ENCODE data around the gene MNX1.

The MNX1 gene

GRCh38 chr7:157023589-157023905 lies 13.1 kb upstream of the MNX1 start:
- Mint-ChIP-seq H3K27me3 (peaks cover 80 to 87% of the 10 kb centered on the region in 2 donors), H3K4me3 (no peak overlapping the region), H3K36me3 (ENCODE audit: insufficient read depth) (peaks cover 3% of the 10 kb centered on the region), H3K9me3 (no peaks in the 10 kb centered on the region), H3K27ac (no peak overlapping the region), H3K4me1 (ENCODE audit: low read depth in 2 of 2) (peaks cover 6% of the 10 kb centered on the region in 2 donors)
- ATAC-seq (replicated peaks): no peak
- no peak for DNase-seq

DNA sequence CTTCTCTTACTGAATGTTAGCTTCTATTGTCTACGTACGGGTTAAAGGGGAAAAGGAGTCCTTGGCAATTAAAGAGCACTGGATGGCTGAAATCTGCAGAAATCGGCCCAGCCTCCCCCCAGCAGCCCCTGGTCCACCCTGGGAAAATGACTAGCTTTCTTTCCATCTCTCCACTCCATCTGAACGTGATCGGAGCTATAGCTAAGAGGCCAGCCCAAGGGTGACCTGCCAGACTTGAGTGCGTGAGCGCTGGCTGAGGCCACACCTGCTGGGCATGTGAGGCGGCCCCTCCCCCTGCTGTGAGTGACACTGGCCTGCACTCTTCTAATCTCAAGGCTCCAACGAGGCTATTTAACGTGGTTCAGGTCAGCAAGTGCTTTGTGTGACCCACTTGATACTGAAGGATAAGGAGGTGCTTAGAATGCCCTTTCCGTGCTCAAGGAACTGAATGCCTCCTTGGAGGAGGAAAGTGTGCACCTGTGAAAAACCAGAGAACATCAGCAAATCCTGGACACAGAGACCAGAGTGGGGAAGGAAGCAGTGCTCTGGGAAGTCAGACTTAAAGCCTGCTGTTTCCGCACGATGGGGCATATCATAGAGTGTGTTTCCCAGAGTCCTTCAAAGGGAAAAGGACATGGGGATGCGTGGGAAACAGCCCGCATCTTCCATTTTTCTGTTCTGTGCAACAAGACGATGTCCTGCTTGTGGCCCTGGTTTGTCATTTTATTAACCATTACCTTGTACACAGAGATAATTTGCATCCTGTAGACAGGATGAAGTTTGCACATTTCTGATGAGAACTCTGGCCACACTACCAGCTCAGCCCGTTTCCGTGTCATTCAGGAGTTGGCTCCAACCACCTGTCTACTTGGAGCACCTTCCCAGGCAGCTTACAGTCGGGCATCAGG lies 12.5 kb upstream of the MNX1 start:
- no peak for DNase-seq
- Mint-ChIP-seq H3K27me3 (peaks cover 75 to 84% of the 10 kb centered on the region in 2 donors), H3K36me3 (ENCODE audit: insufficient read depth) (peaks cover 3% of the 10 kb centered on the region), H3K4me1 (ENCODE audit: low read depth in 2 of 2) (peaks cover 6 to 7% of the 10 kb centered on the region in 2 donors), H3K27ac (no peak overlapping the region), H3K4me3 (peak overlapping the region; percentile 16 to 56), H3K9me3 (no peaks in the 10 kb centered on the region)
- no peak for ATAC-seq (replicated peaks)

DNA sequence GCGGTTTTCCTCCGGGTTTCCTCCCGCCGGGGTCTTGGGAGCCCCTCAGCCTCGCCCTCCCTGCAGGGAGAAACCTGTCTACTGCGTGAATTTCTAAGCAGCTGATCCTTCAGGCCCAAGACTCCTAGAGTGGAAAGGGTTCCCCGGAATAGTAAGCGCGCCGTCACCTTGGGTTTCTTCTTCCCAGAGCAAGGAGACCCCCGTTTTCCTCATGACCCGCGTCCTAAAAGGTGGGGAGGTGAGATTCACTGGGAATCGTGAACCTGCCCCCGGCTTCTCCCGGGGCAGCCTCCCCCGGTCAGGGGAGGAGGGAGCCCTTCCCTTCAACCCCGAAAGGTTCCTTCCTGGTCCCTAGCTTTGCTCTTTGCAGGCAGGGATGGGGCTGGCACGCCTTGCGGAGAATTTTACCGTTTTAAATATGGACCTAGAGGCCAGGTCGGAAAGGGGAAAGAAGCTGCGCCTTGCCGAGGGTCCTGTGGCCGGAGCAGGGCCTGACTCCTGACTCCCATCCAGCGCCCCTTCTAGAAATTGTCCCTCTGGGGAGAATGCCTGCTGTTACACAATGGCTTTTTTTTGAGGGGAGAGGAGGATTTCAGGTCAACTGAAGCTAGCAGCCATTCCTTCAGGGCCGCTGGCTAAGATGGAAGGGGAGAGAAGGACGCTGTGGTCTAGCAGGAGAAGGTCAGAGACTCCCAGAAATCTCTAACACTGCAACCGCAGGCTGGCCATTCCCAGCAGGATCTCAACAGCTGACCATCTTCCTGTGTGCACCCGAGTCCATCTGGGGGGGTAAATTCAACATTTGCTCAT lies 11.6 kb upstream of the MNX1 start:
- peaks cover 3% of the 10 kb centered on the region for H3K36me3 Mint-ChIP-seq (ENCODE audit: insufficient read depth)
- no peaks in the 10 kb centered on the region for H3K9me3 Mint-ChIP-seq
- peak overlapping the region in 1 of 2 donors; percentile 56 for H3K4me3 Mint-ChIP-seq
- peaks cover 74 to 84% of the 10 kb centered on the region in 2 donors for H3K27me3 Mint-ChIP-seq
- H3K27ac Mint-ChIP-seq: no peak overlapping the region
- peaks cover 7 to 8% of the 10 kb centered on the region in 2 donors for H3K4me1 Mint-ChIP-seq (ENCODE audit: low read depth in 2 of 2)
- no peak for ATAC-seq (replicated peaks)
- DNase-seq: no peak

GRCh38 chr7:157021071-157021870 lies 10.8 kb upstream of the MNX1 start:
- H3K27ac Mint-ChIP-seq: no peak overlapping the region
- no peak overlapping the region for H3K4me3 Mint-ChIP-seq

DNA sequence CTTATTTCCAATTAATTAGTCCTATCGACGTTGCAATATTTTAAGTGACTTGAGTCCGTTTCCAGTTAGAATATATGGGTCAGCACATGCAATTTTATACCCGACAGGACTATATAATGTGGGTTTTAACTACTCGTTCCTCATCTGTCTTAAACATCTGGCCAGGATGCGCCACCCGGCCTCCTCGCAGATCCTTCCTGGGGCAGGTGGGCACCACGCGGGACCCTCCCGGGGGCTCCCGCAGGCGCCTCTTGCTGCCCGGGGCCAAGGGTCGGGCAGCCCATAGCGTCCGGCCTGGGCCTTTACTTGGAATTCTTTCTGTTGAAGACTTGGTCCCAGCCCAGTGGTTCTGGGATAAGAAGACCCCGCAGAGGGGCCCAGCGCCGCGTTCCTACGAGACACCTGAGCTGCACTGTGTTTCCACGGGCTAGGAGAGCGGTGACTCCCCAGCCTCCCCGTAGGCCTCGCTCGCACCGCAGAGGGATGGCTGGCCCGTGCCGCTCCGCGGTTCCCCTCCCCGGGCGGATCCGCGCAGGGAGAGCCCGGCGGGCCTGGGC lies 10.1 kb upstream of the MNX1 start:
- Mint-ChIP-seq H3K4me3 (no peak overlapping the region), H3K36me3 (ENCODE audit: insufficient read depth) (peaks cover 3% of the 10 kb centered on the region), H3K27me3 (peaks cover 71 to 84% of the 10 kb centered on the region in 2 donors), H3K4me1 (ENCODE audit: low read depth in 2 of 2) (peaks cover 7 to 16% of the 10 kb centered on the region in 2 donors), H3K27ac (no peak overlapping the region), H3K9me3 (no peaks in the 10 kb centered on the region)
- ATAC-seq (replicated peaks) (no peak), DNase-seq (no peak)

More at GRCh38 chr7:157021071-157021870, 10.8 kb upstream of the MNX1 start:
- peaks cover 74 to 84% of the 10 kb centered on the region in 2 donors for H3K27me3 Mint-ChIP-seq
- DNase-seq (no peak), ATAC-seq (replicated peaks) (no peak)
- peaks cover 7 to 14% of the 10 kb centered on the region in 2 donors for H3K4me1 Mint-ChIP-seq (ENCODE audit: low read depth in 2 of 2)
- no peaks in the 10 kb centered on the region for H3K9me3 Mint-ChIP-seq
- peaks cover 3% of the 10 kb centered on the region for H3K36me3 Mint-ChIP-seq (ENCODE audit: insufficient read depth)

GRCh38 chr7:157019718-157020451 lies 9.4 kb upstream of the MNX1 start:
- no peak for DNase-seq
- Mint-ChIP-seq H3K27ac (no peak overlapping the region), H3K4me3 (no peak overlapping the region), H3K27me3 (peaks cover 71 to 84% of the 10 kb centered on the region in 2 donors), H3K9me3 (no peaks in the 10 kb centered on the region), H3K4me1 (ENCODE audit: low read depth in 2 of 2) (peaks cover 7 to 16% of the 10 kb centered on the region in 2 donors), H3K36me3 (ENCODE audit: insufficient read depth) (peaks cover 3% of the 10 kb centered on the region)
- ATAC-seq (replicated peaks): no peak

DNA sequence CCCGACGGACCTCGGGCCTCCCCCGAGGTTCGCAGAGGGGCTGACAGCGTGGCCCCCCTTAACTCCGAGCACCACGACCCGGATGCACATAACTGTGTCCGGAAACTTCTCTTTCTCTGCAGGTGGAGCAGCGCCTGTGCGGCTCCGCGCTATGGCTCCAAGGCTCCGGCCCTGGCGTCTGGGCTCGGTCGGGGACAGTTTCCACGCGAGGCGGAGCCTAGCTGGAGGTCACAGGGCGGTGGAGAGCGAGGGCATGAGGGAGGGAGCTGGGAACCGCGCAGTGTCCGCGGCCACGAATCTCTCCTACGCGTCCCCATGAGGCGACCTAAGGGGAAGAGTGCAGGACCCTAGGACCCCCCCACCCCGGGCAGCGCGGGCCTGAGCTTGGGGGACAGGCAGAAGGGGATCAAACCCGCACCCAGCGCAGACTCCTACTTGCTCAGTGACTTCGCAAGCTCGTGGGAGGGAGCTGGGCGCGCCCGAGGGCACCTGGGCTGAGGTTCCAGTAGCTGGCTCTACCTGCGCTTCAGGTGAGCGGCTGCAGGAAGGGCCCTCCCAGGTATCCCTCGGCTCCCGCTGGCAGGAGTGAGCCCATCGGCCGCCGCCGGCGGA lies 8.6 kb upstream of the MNX1 start:
- Mint-ChIP-seq H3K27ac (no peak overlapping the region), H3K4me3 (peak overlapping the region; percentile 38 to 53)

GRCh38 chr7:157018328-157018996 lies 8.0 kb upstream of the MNX1 start:
- ATAC-seq (replicated peaks): no peak
- Mint-ChIP-seq H3K4me1 (ENCODE audit: low read depth in 2 of 2) (peaks cover 7 to 16% of the 10 kb centered on the region in 2 donors), H3K27me3 (peaks cover 71 to 84% of the 10 kb centered on the region in 2 donors), H3K4me3 (peak overlapping the region in 1 of 2 donors; percentile 53), H3K9me3 (no peaks in the 10 kb centered on the region), H3K27ac (no peak overlapping the region), H3K36me3 (ENCODE audit: insufficient read depth) (no peaks in the 10 kb centered on the region)
- DNase-seq: no peak

More for the DNA sequence above, 8.6 kb upstream of the MNX1 start:
- ATAC-seq (replicated peaks) (no peak), DNase-seq (no peak)
- Mint-ChIP-seq H3K27me3 (peaks cover 71 to 84% of the 10 kb centered on the region in 2 donors), H3K4me1 (ENCODE audit: low read depth in 2 of 2) (peaks cover 7 to 16% of the 10 kb centered on the region in 2 donors), H3K9me3 (no peaks in the 10 kb centered on the region), H3K36me3 (ENCODE audit: insufficient read depth) (peaks cover 2% of the 10 kb centered on the region)

DNA sequence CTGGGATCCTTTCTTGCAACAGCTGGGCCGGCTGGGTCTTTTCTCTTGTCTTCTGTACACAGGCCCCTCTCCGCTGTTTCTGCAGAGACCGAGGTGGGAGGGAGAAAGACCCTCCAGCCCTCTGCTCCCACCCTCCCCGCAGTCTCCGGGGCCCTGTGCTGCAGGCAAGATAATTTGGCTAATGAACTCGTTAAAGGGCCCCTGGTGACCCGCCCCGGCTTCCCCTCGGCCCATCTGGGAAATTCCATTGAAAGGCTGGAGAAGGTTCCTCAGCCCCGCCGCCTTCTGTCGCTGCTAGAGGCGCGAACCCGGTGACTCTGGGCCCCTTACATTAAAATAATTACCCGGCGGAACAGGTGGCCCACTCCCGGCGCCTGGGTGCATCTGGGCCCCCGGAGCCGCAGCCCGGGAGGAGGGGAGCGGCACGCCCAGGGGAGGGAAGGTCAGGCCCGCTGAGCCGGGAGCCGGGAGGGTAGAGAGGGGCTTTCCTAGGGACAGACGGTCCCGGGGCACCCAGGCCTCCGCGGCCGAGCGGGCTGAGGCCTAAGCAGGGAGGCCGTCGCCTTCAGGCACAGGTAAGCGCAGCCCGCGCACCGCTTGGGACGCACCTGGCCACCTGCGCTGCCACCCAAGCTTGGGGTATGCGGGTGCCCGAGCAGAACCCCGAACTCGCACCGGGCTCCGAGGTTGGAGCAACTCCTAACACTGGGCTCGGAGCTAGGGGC lies 7.3 kb upstream of the MNX1 start:
- Mint-ChIP-seq H3K4me1 (ENCODE audit: low read depth in 2 of 2) (peaks cover 7 to 14% of the 10 kb centered on the region in 2 donors), H3K27ac (no peak overlapping the region), H3K4me3 (no peak overlapping the region), H3K36me3 (ENCODE audit: insufficient read depth) (no peaks in the 10 kb centered on the region), H3K9me3 (no peaks in the 10 kb centered on the region), H3K27me3 (peaks cover 71 to 84% of the 10 kb centered on the region in 2 donors)
- DNase-seq: no peak
- ATAC-seq (replicated peaks): no peak

GRCh38 chr7:157017149-157017548 lies 6.7 kb upstream of the MNX1 start:
- Mint-ChIP-seq H3K4me1 (ENCODE audit: low read depth in 2 of 2) (peaks cover 7 to 12% of the 10 kb centered on the region in 2 donors), H3K27me3 (peaks cover 71 to 84% of the 10 kb centered on the region in 2 donors), H3K4me3 (no peak overlapping the region), H3K36me3 (ENCODE audit: insufficient read depth) (no peaks in the 10 kb centered on the region), H3K9me3 (no peaks in the 10 kb centered on the region), H3K27ac (no peak overlapping the region)
- DNase-seq (no peak), ATAC-seq (replicated peaks) (no peak)

DNA sequence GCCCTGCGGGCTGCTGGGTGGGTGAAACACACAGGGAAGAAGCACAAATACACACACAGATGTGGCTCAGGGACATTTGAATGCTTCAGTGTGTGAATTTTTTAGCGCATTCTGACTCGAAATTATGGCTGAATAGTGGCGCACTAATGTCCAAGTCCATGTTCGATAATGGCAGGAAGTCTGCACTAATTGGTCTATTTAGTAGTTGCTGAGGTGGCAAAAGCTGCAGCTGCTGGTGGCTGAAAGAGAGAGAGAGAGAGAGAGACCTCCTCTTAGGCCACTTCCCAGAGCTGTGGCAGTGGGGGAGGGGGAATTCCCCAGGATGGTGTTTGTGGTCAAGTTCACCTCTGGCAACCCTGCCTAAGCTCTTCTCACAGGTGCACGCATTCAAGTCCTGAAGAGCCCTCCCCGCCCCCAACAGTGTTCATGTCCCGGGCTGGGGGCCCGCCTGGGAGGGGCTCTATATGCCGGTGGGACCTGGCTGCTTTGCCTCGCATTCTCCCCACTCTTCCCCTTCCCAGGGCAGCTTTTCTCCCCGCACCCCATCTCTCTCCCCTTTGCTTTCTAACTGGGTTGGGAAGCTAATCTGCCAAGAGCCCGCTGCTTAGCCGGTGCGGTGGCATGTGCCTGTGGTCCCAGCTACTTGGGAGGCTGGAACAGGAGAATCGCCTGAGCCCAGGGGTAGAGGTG lies 6.0 kb upstream of the MNX1 start:
- Mint-ChIP-seq H3K36me3 (ENCODE audit: insufficient read depth) (no peaks in the 10 kb centered on the region), H3K4me3 (peak overlapping the region in 1 of 2 donors; percentile 24), H3K27ac (no peak overlapping the region), H3K27me3 (peaks cover 75 to 86% of the 10 kb centered on the region in 2 donors), H3K9me3 (no peaks in the 10 kb centered on the region), H3K4me1 (ENCODE audit: low read depth in 2 of 2) (peaks cover 13 to 15% of the 10 kb centered on the region in 2 donors)
- DNase-seq: no peak
- no peak for ATAC-seq (replicated peaks)

Data from effector memory CD8-positive, alpha-beta T cell (primary cell).